ENCODE results near the gene FHAD1. TPM values are rescaled to one million over a fixed set of nuclear protein-coding genes. Genes with fewer than 3 reads are reported as not detected.

The FHAD1 gene
- total RNA-seq, 4 donors from 2014 or later: under 0.01 to 0.26 (median 0.06) TPM; not detected in 1

DNA sequence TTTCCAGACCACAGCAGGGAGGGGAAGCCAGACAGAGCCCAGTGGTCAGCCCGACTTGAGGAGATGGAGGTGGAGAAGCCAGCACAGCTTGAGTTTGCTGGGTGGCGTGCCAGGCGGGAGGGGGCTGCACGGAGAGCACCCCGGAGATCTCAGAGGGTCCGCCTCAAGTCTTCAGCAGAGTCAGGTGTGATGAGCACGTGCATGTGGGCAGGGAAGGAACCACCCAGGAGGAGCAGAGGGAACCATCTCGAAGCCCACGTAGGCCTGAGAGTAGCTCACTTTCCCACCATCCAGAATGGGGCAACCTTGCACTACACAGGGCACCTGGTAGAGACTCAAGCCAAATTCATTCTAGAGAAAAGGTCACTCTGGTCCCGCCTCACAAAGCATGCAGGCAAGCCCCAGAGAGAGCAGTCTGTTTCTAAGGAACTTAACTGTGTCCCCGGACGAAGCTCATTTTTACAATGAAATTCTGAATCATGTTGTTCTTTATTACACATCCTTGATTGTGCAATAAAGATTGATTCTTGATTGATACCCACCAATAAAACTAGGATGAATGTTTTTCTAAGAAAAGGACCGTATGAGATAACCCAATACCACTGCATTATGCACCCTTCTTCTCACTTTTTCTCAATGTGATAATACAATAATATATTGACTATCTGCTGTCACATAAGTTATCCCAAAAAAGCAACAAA, 64.2 kb downstream of the FHAD1 start:
- Histone ChIP-seq H3K9me3 (no peaks in the 10 kb centered on the region), H3K4me3 (no peak overlapping the region), H3K27me3 (peaks cover 0 to 5% (median 0%) of the 10 kb centered on the region in 4 donors), H3K36me3 (no peaks in the 10 kb centered on the region), H3K4me1 (no peaks in the 10 kb centered on the region), H3K27ac (replicated peaks in 1 of 4) (no peak overlapping the region)
- WGBS: 93% methylated on average over 13 of the region's 13 CpGs
- intact Hi-C loops (cut with DNase I): no loop called here
- no peak for DNase-seq (ENCODE audit: extremely low spot score)
- TF ChIP-seq POLR2AphosphoS5 (IDR thresholded peaks at IDR 0.05) (no peak), POLR2A (IDR thresholded peaks at IDR 0.05; ENCODE audit: low read depth) (no peak), EP300 (IDR thresholded peaks at IDR 0.05) (no peak)
- TF ChIP-seq, protein P1, sequence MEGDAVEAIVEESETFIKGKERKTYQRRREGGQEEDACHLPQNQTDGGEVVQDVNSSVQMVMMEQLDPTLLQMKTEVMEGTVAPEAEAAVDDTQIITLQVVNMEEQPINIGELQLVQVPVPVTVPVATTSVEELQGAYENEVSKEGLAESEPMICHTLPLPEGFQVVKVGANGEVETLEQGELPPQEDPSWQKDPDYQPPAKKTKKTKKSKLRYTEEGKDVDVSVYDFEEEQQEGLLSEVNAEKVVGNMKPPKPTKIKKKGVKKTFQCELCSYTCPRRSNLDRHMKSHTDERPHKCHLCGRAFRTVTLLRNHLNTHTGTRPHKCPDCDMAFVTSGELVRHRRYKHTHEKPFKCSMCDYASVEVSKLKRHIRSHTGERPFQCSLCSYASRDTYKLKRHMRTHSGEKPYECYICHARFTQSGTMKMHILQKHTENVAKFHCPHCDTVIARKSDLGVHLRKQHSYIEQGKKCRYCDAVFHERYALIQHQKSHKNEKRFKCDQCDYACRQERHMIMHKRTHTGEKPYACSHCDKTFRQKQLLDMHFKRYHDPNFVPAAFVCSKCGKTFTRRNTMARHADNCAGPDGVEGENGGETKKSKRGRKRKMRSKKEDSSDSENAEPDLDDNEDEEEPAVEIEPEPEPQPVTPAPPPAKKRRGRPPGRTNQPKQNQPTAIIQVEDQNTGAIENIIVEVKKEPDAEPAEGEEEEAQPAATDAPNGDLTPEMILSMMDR (IDR thresholded peaks at IDR 0.05): no peak

GRCh38 chr1:15311880-15312279, 64.9 kb downstream of the FHAD1 start:
- Histone ChIP-seq H3K36me3 (no peaks in the 10 kb centered on the region), H3K27me3 (peaks cover 0 to 5% (median 0%) of the 10 kb centered on the region in 4 donors), H3K27ac (replicated peaks in 1 of 4) (no peak overlapping the region), H3K4me1 (no peaks in the 10 kb centered on the region), H3K4me3 (no peak overlapping the region), H3K9me3 (no peaks in the 10 kb centered on the region)
- 93% methylated on average over 7 of the region's 7 CpGs for WGBS
- DNase-seq (ENCODE audit: extremely low spot score): no peak
- TF ChIP-seq POLR2AphosphoS5 (IDR thresholded peaks at IDR 0.05) (no peak), POLR2A (IDR thresholded peaks at IDR 0.05; ENCODE audit: low read depth) (no peak), EP300 (IDR thresholded peaks at IDR 0.05) (no peak)
- TF ChIP-seq, protein P1 (IDR thresholded peaks at IDR 0.05): no peak
- intact Hi-C loops (cut with DNase I): no loop called here

DNA sequence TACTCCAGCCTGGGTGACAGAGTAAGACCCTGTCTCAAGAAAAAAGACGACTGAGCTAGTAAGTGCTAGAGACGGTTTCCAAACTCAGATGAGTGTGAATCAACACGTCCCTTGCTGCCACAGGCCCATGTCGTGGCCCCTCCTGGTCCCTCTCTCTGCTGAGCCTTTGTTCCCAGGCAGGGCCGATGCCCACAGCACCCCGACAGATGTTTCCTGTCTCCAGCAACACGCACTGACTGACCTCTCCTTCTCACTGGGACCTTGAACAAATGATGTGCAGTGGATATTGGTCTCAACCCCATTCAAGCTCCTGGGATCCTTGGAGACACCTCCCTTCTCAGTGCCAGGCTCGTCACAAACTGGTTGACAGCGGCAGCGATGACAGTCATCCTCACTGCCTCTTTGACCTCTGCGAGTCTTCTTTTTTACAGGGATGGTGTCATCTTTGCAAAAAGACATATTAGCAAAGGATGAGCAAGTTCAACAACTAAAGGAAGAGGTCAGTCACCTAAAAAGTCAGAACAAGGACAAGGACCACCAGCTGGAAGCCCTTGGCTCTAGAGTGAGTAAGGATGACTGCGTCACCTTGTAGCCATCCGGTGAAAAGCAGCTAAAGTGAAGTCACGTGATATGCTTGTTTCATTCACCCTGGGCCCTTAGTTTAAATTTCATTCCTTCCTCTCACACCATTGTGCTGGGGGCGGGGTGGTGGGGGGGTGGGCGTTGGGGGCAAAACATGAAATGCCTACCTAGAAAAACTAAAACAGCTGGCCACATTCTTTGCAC, 65.8 kb downstream of the FHAD1 start:
- no peaks in the 10 kb centered on the region for H3K36me3 ChIP-seq
- intact Hi-C loops (cut with DNase I): no loop called here
- WGBS: 65% methylated on average over 16 of the region's 16 CpGs
- TF ChIP-seq, protein P1 (IDR thresholded peaks at IDR 0.05): no peak
- TF ChIP-seq POLR2AphosphoS5 (IDR thresholded peaks at IDR 0.05) (no peak), POLR2A (IDR thresholded peaks at IDR 0.05; ENCODE audit: low read depth) (no peak), EP300 (IDR thresholded peaks at IDR 0.05) (no peak)
- H3K4me3 ChIP-seq: no peak overlapping the region
- no peaks in the 10 kb centered on the region for H3K9me3 ChIP-seq
- DNase-seq (ENCODE audit: extremely low spot score): no peak
- no peak overlapping the region for H3K27ac ChIP-seq (replicated peaks in 1 of 4)
- peaks cover 0 to 5% (median 0%) of the 10 kb centered on the region in 4 donors for H3K27me3 ChIP-seq
- no peaks in the 10 kb centered on the region for H3K4me1 ChIP-seq

- H3K9me3 ChIP-seq: no peaks in the 10 kb centered on the region
- intact Hi-C loops (cut with DNase I): no loop called here
Observed at GRCh38 chr1:15314328-15315281, 67.6 kb downstream of the FHAD1 start.

More at GRCh38 chr1:15314328-15315281, 67.6 kb downstream of the FHAD1 start:
- no peaks in the 10 kb centered on the region for H3K4me1 ChIP-seq
- WGBS: 90% methylated on average over 26 of the region's 26 CpGs
- H3K27me3 ChIP-seq: peaks cover 0 to 5% (median 0%) of the 10 kb centered on the region in 4 donors
- no peak overlapping the region for H3K4me3 ChIP-seq
- no peaks in the 10 kb centered on the region for H3K36me3 ChIP-seq
- DNase-seq (ENCODE audit: extremely low spot score): no peak
- TF ChIP-seq, protein P1 (IDR thresholded peaks at IDR 0.05): no peak
- TF ChIP-seq POLR2AphosphoS5 (IDR thresholded peaks at IDR 0.05) (no peak), POLR2A (IDR thresholded peaks at IDR 0.05; ENCODE audit: low read depth) (no peak), EP300 (IDR thresholded peaks at IDR 0.05) (no peak)
- H3K27ac ChIP-seq (replicated peaks in 1 of 4): no peak overlapping the region

Measured in esophagus muscularis mucosa (tissue), 4 donors.